ENCODE results near the gene CR1L. TPM values are rescaled to one million over a fixed set of nuclear protein-coding genes. Genes with fewer than 3 reads are reported as not detected.
"Not testable (repeated sequence)": the region's sequence is repeated elsewhere in the genome, so short reads cannot be mapped to it uniquely, and the experiment has no call there.

The CR1L gene
- total and polyA plus RNA-seq, 2 experiments from 2014 or later, result not detected

GRCh38 chr1:207628776-207629175, 16.2 kb upstream of the CR1L start:
- Histone ChIP-seq H2AFZ (no peak overlapping the region), H3K4me1 (ENCODE audit: insufficient read depth) (no peaks in the 10 kb centered on the region), H3K27ac (no peak overlapping the region), H3K9me2 (replicated peaks; ENCODE audit: insufficient read depth) (no peaks in the 10 kb centered on the region), H3K4me3 (no peak overlapping the region), H3K79me2 (no peaks in the 10 kb centered on the region), H3K9me3 (ENCODE audit: low read depth) (no peaks in the 10 kb centered on the region), H3K27me3 (no peaks in the 10 kb centered on the region), H4K20me1 (ENCODE audit: insufficient read depth, poor library complexity, severe bottlenecking) (no peaks in the 10 kb centered on the region), H3K36me3 (replicated peaks; ENCODE audit: insufficient read depth, low read depth) (no peaks in the 10 kb centered on the region), H3K4me2 (no peak overlapping the region)
- no peak for DNase-seq (ENCODE audit: low spot score)
- TF ChIP-seq, protein P1, sequence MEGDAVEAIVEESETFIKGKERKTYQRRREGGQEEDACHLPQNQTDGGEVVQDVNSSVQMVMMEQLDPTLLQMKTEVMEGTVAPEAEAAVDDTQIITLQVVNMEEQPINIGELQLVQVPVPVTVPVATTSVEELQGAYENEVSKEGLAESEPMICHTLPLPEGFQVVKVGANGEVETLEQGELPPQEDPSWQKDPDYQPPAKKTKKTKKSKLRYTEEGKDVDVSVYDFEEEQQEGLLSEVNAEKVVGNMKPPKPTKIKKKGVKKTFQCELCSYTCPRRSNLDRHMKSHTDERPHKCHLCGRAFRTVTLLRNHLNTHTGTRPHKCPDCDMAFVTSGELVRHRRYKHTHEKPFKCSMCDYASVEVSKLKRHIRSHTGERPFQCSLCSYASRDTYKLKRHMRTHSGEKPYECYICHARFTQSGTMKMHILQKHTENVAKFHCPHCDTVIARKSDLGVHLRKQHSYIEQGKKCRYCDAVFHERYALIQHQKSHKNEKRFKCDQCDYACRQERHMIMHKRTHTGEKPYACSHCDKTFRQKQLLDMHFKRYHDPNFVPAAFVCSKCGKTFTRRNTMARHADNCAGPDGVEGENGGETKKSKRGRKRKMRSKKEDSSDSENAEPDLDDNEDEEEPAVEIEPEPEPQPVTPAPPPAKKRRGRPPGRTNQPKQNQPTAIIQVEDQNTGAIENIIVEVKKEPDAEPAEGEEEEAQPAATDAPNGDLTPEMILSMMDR (IDR thresholded peaks at IDR 0.05; ENCODE audit: poor library complexity), result no peak
- TF ChIP-seq EZH2 (IDR thresholded peaks at IDR 0.05; ENCODE audit: borderline replicate concordance) (no peak), EZH2phosphoT487 (IDR thresholded peaks at IDR 0.05; ENCODE audit: low read depth, severe bottlenecking, unreplicated experiment) (no peak)
- WGBS (ENCODE audit: low lambda C conversion rate, missing lambda C conversion rate), result 91% methylated on average over 5 of the region's 5 CpGs

DNA sequence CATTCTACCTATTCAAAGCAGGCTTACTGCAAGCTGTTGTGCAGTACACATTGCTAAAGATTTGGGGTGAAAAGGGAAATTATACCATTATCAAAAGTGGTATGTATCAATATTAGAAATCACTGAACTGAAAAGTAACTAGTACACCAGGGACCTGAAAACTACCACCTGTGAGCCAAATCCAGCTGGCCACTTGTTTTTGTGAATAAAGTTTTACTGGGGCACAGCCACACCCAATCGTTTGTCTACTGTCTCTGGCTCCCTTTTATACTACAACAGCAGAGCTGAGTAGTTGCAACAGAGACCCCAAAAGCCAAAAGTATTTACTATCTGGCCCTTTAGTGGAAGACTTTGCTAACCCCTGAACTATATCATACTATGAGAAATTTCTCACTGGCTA, 13.8 kb upstream of the CR1L start:
- H3K4me1 ChIP-seq (ENCODE audit: insufficient read depth), result no peaks in the 10 kb centered on the region
- H3K79me2 ChIP-seq, result no peaks in the 10 kb centered on the region
- TF ChIP-seq, protein P1 (IDR thresholded peaks at IDR 0.05; ENCODE audit: poor library complexity), result no peak
- no peak for TF ChIP-seq EZH2 (IDR thresholded peaks at IDR 0.05; ENCODE audit: borderline replicate concordance)
- no peak for TF ChIP-seq EZH2phosphoT487 (IDR thresholded peaks at IDR 0.05; ENCODE audit: low read depth, severe bottlenecking, unreplicated experiment)
- no peaks in the 10 kb centered on the region for H3K9me2 ChIP-seq (replicated peaks; ENCODE audit: insufficient read depth)
- no peak for DNase-seq (ENCODE audit: low spot score)
- H3K27me3 ChIP-seq, result no peaks in the 10 kb centered on the region
- no peak overlapping the region for H3K4me2 ChIP-seq
- no peaks in the 10 kb centered on the region for H3K36me3 ChIP-seq (replicated peaks; ENCODE audit: insufficient read depth, low read depth)
- no peaks in the 10 kb centered on the region for H4K20me1 ChIP-seq (ENCODE audit: insufficient read depth, poor library complexity, severe bottlenecking)
- no peaks in the 10 kb centered on the region for H3K9me3 ChIP-seq (ENCODE audit: low read depth)
- H3K27ac ChIP-seq, result no peak overlapping the region
- H3K4me3 ChIP-seq, result no peak overlapping the region
- 96% methylated on average over 1 of the region's 1 CpG for WGBS (ENCODE audit: low lambda C conversion rate, missing lambda C conversion rate)
- H2AFZ ChIP-seq, result no peak overlapping the region

- H3K36me3 ChIP-seq (replicated peaks; ENCODE audit: insufficient read depth, low read depth), result no peaks in the 10 kb centered on the region
- no peaks in the 10 kb centered on the region for H3K79me2 ChIP-seq
- H3K27me3 ChIP-seq, result no peaks in the 10 kb centered on the region
- no peaks in the 10 kb centered on the region for H3K4me1 ChIP-seq (ENCODE audit: insufficient read depth)
- H2AFZ ChIP-seq, result no peak overlapping the region
- H3K27ac ChIP-seq, result no peak overlapping the region
- DNase-seq (ENCODE audit: low spot score), result no peak
- H3K9me2 ChIP-seq (replicated peaks; ENCODE audit: insufficient read depth), result no peaks in the 10 kb centered on the region
- no peak overlapping the region for H3K4me2 ChIP-seq
- TF ChIP-seq EZH2 (IDR thresholded peaks at IDR 0.05; ENCODE audit: borderline replicate concordance) (no peak), EZH2phosphoT487 (IDR thresholded peaks at IDR 0.05; ENCODE audit: low read depth, severe bottlenecking, unreplicated experiment) (no peak)
- TF ChIP-seq, protein P1 (IDR thresholded peaks at IDR 0.05; ENCODE audit: poor library complexity), result no peak
- no peaks in the 10 kb centered on the region for H3K9me3 ChIP-seq (ENCODE audit: low read depth)
- H4K20me1 ChIP-seq (ENCODE audit: insufficient read depth, poor library complexity, severe bottlenecking), result no peaks in the 10 kb centered on the region
- no peak overlapping the region for H3K4me3 ChIP-seq
These were observed 11.7 kb upstream of the CR1L start for GRCh38 chr1:207633226-207633625.

DNA sequence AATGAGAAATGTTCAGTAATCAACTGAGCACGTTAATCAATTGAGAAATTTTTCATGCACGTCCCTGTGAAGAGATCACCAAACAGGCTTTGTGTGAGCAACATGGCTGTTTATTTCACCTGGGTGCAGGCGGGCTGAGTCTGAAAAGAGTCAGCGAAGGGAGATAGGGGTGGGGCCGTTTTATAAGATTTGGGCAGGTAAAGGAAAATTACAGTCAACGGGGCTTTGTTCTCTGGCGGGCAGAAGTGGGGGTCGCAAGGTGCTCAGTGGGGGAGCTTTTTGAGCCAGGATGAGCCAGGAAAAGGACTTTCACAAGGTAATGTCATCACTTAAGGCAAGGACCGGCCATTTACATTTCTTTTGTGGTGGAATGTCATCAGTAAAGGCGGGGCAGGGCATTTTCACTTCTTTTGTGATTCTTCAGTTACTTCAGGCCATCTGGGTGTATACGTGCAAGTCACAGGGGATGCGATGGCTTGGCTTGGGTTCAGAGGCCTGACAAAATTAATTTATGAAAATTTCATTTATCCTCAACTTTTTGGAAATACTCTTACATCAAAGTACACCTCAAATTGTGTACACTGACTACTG, 11.1 kb upstream of the CR1L start:
- H4K20me1 ChIP-seq (ENCODE audit: insufficient read depth, poor library complexity, severe bottlenecking); H3K27ac ChIP-seq; H3K4me2 ChIP-seq; H3K4me3 ChIP-seq; H3K9me2 ChIP-seq (replicated peaks; ENCODE audit: insufficient read depth); H3K4me1 ChIP-seq (ENCODE audit: insufficient read depth); H3K9me3 ChIP-seq (ENCODE audit: low read depth); H3K27me3 ChIP-seq; H3K79me2 ChIP-seq; H2AFZ ChIP-seq; H3K36me3 ChIP-seq (replicated peaks; ENCODE audit: insufficient read depth, low read depth); DNase-seq (ENCODE audit: low spot score): not testable (repeated sequence)
- WGBS (ENCODE audit: low lambda C conversion rate, missing lambda C conversion rate), result 61% methylated on average over 12 of the region's 12 CpGs

DNA sequence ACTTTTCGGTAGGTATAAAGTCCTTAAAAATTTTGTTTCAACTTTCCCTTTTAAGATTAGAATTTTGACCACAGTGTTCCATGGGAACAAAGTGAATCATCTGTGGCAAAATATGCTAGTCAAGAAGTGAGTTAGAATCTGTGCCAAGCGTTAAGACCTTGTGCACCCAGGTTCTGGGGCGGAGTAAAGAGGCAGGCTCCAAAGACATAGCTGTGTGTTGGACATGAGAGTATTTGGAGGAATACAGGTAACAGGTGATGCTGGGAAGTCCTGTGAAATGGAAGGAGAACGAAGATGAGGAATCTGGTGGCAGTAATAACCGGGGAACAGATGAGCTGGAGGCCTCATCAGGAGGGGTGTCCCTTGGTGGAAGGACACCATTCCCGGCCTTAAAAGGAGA, 10.6 kb upstream of the CR1L start:
- H3K4me1 ChIP-seq (ENCODE audit: insufficient read depth); H4K20me1 ChIP-seq (ENCODE audit: insufficient read depth, poor library complexity, severe bottlenecking); H3K27me3 ChIP-seq; H3K4me2 ChIP-seq; H3K9me3 ChIP-seq (ENCODE audit: low read depth); H3K9me2 ChIP-seq (replicated peaks; ENCODE audit: insufficient read depth); H3K36me3 ChIP-seq (replicated peaks; ENCODE audit: insufficient read depth, low read depth); H3K27ac ChIP-seq; H3K79me2 ChIP-seq; DNase-seq (ENCODE audit: low spot score); H2AFZ ChIP-seq; H3K4me3 ChIP-seq: not testable (repeated sequence)
- 92% methylated on average over 6 of the region's 6 CpGs for WGBS (ENCODE audit: low lambda C conversion rate, missing lambda C conversion rate)

DNA sequence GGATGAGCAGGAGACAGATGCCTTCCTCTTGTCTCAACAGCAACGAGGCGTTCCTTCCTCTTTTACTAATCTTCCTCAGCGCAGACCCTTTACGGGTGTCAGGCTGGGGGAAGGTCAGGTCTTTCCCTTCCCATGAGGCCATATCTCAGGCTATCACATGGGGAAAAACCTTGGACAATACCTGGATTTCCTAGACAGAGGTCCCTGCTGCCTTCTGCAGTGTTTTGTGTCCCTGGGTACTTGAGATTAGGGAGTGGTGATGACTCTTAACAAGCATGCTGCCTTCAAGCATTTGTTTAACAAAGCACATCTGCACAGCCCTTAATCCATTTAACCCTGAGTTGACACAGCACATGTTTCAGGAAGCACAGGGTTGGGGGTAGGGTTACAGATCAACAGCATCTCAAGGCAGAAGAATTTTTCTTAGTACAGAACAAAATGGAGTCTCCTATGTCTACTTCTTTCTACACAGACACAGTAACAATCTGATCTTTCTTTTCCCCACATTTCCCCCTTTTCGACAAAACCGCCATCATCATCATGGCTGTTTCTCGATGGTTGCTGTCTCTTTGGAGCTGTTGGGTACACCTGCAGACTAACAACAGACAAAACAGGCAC, 9.3 kb upstream of the CR1L start:
- H3K36me3 ChIP-seq (replicated peaks; ENCODE audit: insufficient read depth, low read depth); H3K9me2 ChIP-seq (replicated peaks; ENCODE audit: insufficient read depth); H2AFZ ChIP-seq; DNase-seq (ENCODE audit: low spot score); H3K27me3 ChIP-seq; H3K4me1 ChIP-seq (ENCODE audit: insufficient read depth); H3K9me3 ChIP-seq (ENCODE audit: low read depth); H3K4me3 ChIP-seq; H3K79me2 ChIP-seq; H4K20me1 ChIP-seq (ENCODE audit: insufficient read depth, poor library complexity, severe bottlenecking): not testable (repeated sequence)
- Histone ChIP-seq H3K27ac (peak overlapping the region; percentile 16), H3K4me2 (peak overlapping the region; percentile 44)
- 63% methylated on average over 7 of the region's 7 CpGs for WGBS (ENCODE audit: low lambda C conversion rate, missing lambda C conversion rate)
